Parietal lobe (tissue), 2 donors: ENCODE measurements around the gene SIL1. TPM values are rescaled to one million over a fixed set of nuclear protein-coding genes. Genes with fewer than 3 reads are reported as not detected.

Source experiments
- small RNA-seq: library from RNA; depleted of rRNA; stranded (forward); fragments of <200 nt; gene quantifications from one replicate; pipeline ENCODE3, GENCODE V24; 2014; ENCODE audit warnings: low replicate concordance
- total RNA-seq: library from RNA; depleted of rRNA; stranded (reverse); fragments of >200 nt; gene quantifications from one replicate; pipeline ENCODE4 v1.2.3, GENCODE V29; 2014

SIL1 gene
- 22.8 TPM for total RNA-seq

DNA sequence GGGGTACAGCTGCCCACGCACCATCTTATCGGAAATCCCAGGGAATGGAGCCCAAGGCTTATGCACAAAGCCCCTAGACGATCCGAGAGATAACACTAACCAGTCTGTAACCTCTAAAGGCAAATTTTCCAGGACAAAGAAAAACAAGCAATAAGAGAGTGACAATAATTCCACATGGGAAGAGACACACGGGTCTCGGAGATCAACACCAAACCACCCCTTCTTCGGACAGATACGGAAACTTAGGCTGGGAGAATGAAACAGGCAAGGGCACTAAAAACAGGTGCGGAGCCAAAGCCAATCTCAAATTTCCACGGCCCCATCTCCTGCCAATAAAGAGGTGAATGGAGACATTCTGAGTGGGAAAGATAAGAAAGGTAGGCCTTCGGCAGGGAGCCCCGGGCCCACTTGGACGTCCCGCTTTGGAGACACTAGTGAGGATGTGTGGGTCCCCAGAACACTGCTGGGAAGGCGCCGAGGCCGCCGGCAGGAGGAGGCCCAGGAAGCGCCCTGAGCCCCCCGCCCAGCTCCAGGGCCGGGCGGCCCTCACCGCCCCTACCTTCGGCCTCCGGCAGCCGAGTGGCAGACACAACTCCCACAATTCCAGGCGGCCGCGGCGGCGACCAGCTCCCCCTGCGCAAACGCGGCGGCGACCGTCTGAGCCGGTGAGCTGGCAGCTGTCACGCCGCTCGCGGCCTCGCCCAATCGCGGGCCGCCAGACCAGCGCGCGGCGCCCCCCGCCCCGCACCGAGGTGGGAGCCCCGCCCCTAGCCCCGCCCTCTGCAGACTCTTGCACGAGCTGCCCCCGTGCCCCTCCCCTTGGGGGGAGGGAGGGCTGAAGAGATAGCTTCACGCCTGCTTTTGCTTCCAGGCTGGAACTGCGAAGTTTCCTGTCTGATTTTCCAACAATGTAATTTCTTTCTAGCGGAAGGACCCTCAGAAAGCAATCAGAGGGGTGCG lies at the start of gene SIL1:
Gene SIL1 (minus strand): TSS at position 659 of the 960 bp plus-strand sequence. CDS start 70,525 bp downstream, outside the sequence.

Small RNA genes within 50 kb of the gene (small RNA-seq; reads per million reads assigned to genes)
- not detected for gene RNU6-572P

Other genes starting within 250 kb of the SIL1 start
- 743 TPM for gene MATR3, start 95.4 kb upstream of the SIL1 start, total RNA-seq
- gene PAIP2, start 143.5 kb upstream of the SIL1 start, total RNA-seq = 98.0 TPM
- gene SLC23A1, start 184.9 kb upstream of the SIL1 start, total RNA-seq = not detected
- gene MZB1, start 191.5 kb upstream of the SIL1 start, total RNA-seq = not detected
- gene PROB1, start 196.7 kb upstream of the SIL1 start, total RNA-seq = 0.94 TPM
- 6.6 TPM for gene SPATA24, start 205.7 kb upstream of the SIL1 start, total RNA-seq
- 44.1 TPM for gene DNAJC18, start 241.2 kb upstream of the SIL1 start, total RNA-seq